ENCODE measurements around the gene FUT2. TPM values are rescaled to one million over a fixed set of nuclear protein-coding genes. Genes with fewer than 3 reads are reported as not detected.
"Not testable (repeated sequence)": the region's sequence is repeated elsewhere in the genome, so short reads cannot be mapped to it uniquely, and the experiment has no call there.

The FUT2 gene
- polyA plus RNA-seq, 3 donors from 2014 or later = 0.21 TPM; not detected in 2

DNA sequence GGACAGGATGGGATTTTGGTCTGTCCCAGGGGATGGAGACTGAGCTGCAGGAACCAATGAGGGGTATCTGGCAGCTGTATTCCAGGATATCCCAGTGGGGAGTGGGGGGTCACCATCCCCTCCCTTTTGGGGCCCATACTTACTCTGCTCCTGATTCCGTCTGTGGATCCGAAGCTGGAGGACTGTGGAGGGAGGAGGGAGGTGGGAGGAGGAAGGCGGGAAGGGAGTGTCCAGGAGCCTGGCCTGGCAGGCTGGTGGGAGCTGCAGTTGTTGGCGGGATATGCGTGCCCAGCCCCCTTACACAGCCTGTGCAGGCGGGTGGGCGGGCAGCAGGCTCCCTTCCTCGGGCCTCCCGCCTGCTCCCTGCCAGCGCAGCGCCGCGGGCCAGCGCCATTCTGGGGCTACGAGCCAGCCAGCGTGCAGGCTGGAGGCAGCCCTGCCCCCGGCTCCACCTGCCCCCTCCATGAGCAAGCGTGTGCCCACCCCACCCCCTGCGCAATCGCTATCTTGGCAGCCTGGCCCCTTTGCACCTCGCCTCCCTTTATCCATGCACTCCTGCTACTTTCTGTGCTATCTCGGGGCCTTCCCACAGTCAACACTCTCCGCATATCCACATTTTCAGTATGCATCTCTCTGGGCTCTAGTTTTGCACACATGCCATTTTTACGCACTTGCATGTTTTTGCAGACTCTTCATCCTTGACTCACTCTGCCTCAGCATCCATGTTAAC, 21.0 kb downstream of the FUT2 start:
- H3K4me3 Mint-ChIP-seq = peak overlapping the region in 2 of 5 donors; percentile 17 to 71

DNA sequence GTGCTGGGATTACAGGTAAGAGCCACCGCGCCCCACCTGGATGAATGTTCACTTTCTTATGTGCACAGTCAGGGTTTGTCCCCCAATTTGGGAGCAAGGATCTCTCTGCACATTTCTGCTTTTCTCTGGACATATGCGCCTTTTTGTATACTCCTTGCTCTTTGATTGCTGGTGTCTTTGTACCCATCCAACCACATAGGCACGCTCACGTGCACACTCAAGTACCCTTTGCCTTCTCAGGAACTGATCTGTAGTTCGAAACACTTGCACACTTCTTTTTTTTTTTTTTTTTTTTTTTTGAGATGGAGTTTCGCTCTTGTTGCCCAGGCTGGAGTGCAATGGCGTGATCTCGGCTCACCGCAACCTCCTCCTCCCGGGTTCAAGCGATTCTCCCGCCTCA, 22.3 kb downstream of the FUT2 start:
- H3K27ac Mint-ChIP-seq, H3K4me3 Mint-ChIP-seq: not testable (repeated sequence)

More for the DNA sequence above, 21.0 kb downstream of the FUT2 start:
- H3K36me3 Mint-ChIP-seq = no peaks in the 10 kb centered on the region
- peak overlapping the region in 1 of 6 donors; percentile 45 for H3K27ac Mint-ChIP-seq
- H3K27me3 Mint-ChIP-seq (ENCODE audit: low read depth in 3 of 3) = peaks cover 2 to 4% (median 3%) of the 10 kb centered on the region in 3 donors
- no peak for DNase-seq
- H3K9me3 Mint-ChIP-seq = no peaks in the 10 kb centered on the region
- H3K4me1 Mint-ChIP-seq = peaks cover 19 to 25% of the 10 kb centered on the region in 2 donors

DNA sequence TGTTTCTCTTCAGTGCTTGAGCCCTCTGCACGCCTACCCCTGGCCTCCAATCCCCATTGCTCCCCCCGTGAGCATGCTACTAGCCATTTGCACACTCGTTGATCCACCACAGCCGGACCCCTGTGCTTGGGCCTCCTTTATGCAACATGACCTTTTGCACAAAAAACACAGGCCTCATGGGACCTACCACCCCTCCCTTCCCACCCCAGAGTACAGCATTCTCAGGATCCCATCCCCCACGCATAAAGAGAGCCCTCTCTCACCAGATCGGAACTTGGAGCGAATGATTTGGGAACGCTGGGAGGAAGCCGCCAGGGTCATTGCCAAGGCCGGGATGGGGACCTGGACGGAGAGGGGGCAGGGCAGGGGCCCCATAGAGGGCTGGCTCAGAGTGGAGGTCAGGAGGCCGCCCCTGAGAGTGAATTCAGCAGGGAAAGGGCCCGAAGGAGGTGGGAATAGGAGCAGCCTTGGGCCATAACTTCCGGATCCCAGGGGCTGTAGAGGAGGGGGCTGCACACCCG, 23.0 kb downstream of the FUT2 start:
- peaks cover 17 to 23% of the 10 kb centered on the region in 2 donors for H3K4me1 Mint-ChIP-seq

More for the DNA sequence above, 22.3 kb downstream of the FUT2 start:
- H3K27me3 Mint-ChIP-seq (ENCODE audit: low read depth in 3 of 3); H3K9me3 Mint-ChIP-seq; DNase-seq; H3K36me3 Mint-ChIP-seq: not testable (repeated sequence)
- H3K4me1 Mint-ChIP-seq = peaks cover 19 to 25% of the 10 kb centered on the region in 2 donors

DNA sequence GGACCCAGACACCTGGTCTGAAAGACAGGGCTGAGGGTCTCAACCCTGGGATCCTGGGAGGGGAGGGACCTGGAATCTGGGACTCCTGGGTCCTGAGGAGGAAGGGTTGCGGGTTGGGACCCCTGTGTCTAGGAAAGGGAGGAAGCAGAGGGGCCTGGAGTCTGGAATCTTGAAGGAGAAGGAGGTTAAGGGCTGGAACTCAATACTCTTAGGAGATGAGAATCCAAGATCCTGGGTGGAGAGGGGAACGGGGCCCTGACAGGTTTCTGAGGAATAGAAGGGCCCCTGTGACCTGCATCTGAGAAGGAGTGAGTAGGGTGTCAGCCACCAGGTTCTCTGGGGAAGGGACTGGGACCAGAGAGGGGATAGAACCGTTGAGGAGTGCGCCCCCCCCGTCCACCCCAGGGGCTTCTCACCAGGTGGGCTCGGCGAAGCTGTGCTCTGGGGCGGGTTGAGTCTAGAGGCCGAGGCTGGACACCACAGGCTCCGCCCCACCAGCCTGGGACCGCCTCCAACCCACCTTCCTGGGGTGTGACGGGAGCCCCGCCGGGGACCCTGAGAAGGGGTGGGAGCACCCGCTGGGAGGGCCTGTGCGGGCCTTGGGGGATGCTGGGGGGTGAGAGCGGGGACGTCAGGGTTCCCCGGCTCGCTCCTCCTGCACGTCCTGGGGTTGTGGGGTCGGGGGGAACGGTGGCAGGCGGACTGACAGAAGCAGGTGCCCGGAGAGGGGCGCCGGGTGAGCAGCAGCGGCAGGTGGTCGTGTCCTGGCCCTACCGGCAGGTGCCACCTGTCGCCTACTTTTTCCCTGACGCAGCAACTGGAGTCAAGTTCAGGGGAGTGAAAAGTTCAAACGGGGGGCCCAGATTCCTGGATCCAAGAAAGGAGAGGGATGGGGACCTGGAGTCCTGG, 23.7 kb downstream of the FUT2 start, which contains the start of gene MAMSTR:
MAMSTR (minus strand) TSS at position 463 of the 909 bp plus-strand sequence. CDS start 694 bp downstream, outside the sequence.
- H3K27ac Mint-ChIP-seq = peak within 1 kb of the TSS; percentile 94 to 97 (median 97)
- no peak for DNase-seq
- H3K4me1 Mint-ChIP-seq = peaks cover 13 to 18% of the 10 kb centered on the region in 2 donors
- no peaks in the 10 kb centered on the region for H3K9me3 Mint-ChIP-seq
- H3K36me3 Mint-ChIP-seq = no peaks in the 10 kb centered on the region
- H3K4me3 Mint-ChIP-seq = peak within 1 kb of the TSS; percentile 91 to 98 (median 97)
- H3K27me3 Mint-ChIP-seq (ENCODE audit: low read depth in 3 of 3) = peaks cover 2 to 4% (median 2%) of the 10 kb centered on the region in 3 donors

More for the DNA sequence above, 23.0 kb downstream of the FUT2 start:
- no peak for DNase-seq
- H3K27ac Mint-ChIP-seq = peak overlapping the region in 3 of 6 donors; percentile 67 to 78 (median 69)
- peak overlapping the region in 1 of 5 donors; percentile 4 for H3K4me3 Mint-ChIP-seq
- H3K9me3 Mint-ChIP-seq = no peaks in the 10 kb centered on the region
- H3K27me3 Mint-ChIP-seq (ENCODE audit: low read depth in 3 of 3) = peaks cover 2 to 5% (median 4%) of the 10 kb centered on the region in 3 donors
- H3K36me3 Mint-ChIP-seq = no peaks in the 10 kb centered on the region

DNA sequence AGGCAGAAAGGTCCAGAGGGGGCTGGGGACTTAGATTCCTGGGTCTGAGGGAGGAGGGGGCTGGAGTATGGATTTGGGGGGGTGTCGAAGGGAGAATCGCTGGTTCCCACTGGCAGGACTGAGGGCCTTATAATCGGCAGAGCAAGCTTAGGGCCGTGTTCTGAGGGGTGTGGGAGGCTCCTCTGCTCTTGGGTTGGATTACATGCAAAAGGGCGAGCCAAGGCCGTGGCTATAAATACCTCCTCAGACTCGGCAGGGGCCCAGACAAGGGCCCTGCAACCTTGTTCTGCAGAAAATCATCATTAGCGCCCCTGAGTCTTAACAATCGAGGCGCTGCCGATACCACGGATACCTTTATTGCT, 24.5 kb downstream of the FUT2 start:
- peaks cover 2 to 4% (median 4%) of the 10 kb centered on the region in 3 donors for H3K27me3 Mint-ChIP-seq (ENCODE audit: low read depth in 3 of 3)
- H3K9me3 Mint-ChIP-seq = peaks cover 0 to 3% (median 0%) of the 10 kb centered on the region in 6 donors
- peak overlapping the region in 5 of 6 donors; percentile 94 to 97 (median 97) for H3K27ac Mint-ChIP-seq
- peaks cover 14 to 19% of the 10 kb centered on the region in 2 donors for H3K4me1 Mint-ChIP-seq
- no peak for DNase-seq
- peaks cover 0 to 3% (median 0%) of the 10 kb centered on the region in 3 donors for H3K36me3 Mint-ChIP-seq
- H3K4me3 Mint-ChIP-seq = peak overlapping the region; percentile 91 to 98 (median 97)

DNA sequence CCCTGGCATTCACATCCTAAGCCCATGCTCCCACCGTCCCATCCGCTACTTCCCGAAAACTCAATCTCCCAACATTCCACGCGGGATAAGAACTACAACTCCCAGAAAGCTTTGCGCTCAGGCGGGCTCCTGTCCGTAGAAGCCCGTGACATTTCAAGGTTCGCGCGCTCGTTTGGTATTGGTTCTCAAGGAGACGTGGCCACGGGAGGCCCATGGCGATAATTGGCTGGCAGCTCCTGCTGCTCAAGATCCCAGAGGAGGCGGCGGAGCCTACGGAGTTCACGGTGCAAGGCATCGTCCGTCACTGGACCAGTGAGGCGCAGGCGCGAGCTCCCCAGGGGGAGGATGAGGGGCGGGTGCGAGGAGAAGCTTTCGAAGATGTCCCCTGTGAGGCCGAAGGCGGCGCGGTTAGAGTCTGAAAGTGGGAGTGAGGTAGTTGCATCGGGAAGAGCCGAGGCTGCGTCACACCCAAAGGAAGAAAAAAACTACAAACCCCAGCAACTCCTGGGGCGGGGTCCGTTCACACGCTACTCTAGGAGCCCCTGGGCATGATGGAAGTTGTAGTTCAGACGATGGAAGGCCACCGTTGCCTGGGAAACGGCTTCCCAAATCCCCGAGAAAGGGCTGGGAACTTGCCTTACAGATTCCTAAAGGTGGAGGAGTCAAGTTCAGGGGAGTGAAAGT, 25.0 kb downstream of the FUT2 start:
- peak overlapping the region; percentile 91 to 98 (median 97) for H3K4me3 Mint-ChIP-seq
- peaks cover 18 to 24% of the 10 kb centered on the region in 2 donors for H3K4me1 Mint-ChIP-seq
- DNase-seq = peak; percentile 84 to 88 (median 87)
- H3K27me3 Mint-ChIP-seq (ENCODE audit: low read depth in 3 of 3) = peaks cover 2 to 4% (median 4%) of the 10 kb centered on the region in 3 donors
- H3K27ac Mint-ChIP-seq = peak overlapping the region; percentile 94 to 97 (median 97)
- peaks cover 0 to 3% (median 0%) of the 10 kb centered on the region in 3 donors for H3K36me3 Mint-ChIP-seq
- H3K9me3 Mint-ChIP-seq = peaks cover 0 to 3% (median 0%) of the 10 kb centered on the region in 6 donors

DNA sequence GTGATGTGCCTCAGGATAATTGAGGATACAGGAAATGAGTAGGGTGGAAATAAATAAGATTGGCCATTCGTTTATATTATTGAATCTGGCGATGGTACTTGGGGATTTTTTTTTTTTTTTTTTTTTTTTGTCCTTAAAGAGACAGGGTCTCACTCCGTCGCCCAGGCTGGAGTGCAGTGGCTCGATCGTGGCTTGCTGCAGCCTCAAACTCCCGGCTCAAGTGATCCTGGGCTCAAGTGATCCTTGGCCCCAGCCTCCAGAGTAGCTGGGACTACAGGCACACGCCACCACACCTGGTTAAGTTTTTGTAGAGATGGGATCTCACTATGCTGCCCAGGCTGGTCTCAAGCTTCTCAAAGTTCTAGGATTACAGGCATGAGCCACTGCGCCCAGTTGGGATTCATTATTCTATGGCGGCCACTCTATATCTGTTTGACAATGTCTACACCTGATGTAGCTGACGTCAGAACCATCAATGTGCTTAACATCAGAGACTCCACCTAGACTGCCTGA, 26.5 kb downstream of the FUT2 start:
- Mint-ChIP-seq H3K4me3 (peak overlapping the region in 2 of 5 donors; percentile 30 to 47), H3K27ac (no peak overlapping the region), H3K27me3 (ENCODE audit: low read depth in 3 of 3) (peaks cover 0 to 5% (median 4%) of the 10 kb centered on the region in 3 donors), H3K9me3 (peaks cover 0 to 5% (median 0%) of the 10 kb centered on the region in 6 donors), H3K36me3 (peaks cover 4 to 9% (median 5%) of the 10 kb centered on the region in 3 donors), H3K4me1 (peaks cover 26 to 35% of the 10 kb centered on the region in 2 donors)
- no peak for DNase-seq

DNA sequence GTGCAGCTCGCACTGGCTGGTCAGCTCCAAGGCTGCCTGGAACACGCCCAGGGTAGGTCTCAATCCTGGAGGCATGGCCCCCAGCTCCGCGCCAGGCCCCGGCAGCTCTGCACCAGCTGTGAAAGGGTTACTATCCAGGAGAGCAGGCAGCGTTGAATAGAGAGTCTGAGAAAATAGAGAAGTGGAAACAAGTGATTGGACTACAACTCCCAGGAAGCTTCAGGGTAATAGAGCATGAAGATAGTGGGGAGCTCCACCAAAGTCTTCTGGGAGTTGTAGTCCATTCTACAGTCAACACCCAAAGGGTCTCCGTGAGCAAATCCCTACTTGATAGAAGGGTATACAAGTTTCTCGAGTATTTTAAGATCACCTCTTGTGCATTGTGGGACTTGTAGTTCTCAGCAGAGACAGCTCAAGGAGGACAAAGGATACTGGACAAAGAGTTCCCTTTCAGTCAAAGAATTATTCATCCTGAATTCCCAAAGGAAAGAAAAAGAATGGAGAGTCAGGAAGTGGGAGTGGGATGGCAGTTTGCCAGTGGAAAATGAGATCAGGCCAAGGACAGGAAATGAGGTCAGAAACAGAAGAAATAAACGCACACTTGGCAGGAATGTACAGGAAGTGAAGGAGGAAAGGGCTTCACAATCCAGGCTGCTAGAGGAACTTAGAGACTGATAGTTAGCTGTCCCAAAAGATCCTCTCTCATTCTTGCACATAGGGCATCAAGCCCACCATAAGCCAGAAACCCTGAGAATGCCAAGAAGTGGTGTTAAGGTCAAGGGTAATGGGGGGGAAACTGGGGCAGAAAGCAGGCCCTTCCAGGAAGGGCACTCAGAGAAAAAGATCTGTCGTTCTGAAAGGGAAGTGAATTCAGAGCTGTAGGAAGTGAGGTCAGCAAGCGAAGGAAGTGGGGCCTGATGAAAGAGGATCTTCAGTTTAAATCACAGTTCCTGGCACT, 29.3 kb downstream of the FUT2 start:
- Mint-ChIP-seq H3K27ac (peak overlapping the region; percentile 48 to 91 (median 83)), H3K36me3 (peaks cover 4 to 9% (median 5%) of the 10 kb centered on the region in 3 donors), H3K27me3 (ENCODE audit: low read depth in 3 of 3) (peaks cover 0 to 5% (median 4%) of the 10 kb centered on the region in 3 donors), H3K4me1 (peaks cover 29 to 39% of the 10 kb centered on the region in 2 donors), H3K4me3 (peak overlapping the region in 4 of 5 donors; percentile 7 to 48 (median 20)), H3K9me3 (peaks cover 0 to 8% (median 0%) of the 10 kb centered on the region in 6 donors)
- peak; percentile 39 to 50 (median 49) for DNase-seq

DNA sequence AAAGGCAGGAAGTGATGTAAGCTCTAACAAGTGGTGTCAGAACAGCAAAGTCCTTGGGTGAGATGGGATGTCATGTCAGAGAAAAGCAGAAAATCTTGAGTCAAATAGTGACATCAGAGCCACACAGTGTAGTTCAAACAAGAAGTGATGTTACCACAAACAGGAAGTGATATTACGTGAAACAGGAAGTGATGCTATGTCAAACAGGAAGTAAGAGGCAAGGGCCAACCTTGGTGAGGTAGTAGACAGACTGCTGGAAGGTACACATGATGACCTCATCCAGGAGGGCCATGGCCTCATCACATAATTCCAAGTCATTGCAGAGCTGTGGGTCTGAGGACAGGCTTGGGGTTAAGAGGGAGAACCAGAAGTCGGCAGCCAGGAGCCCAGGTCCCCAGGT, 30.8 kb downstream of the FUT2 start:
- Mint-ChIP-seq H3K4me3 (peak overlapping the region in 3 of 5 donors; percentile 5 to 41 (median 14)), H3K27ac (peak overlapping the region; percentile 60 to 91 (median 71)), H3K36me3 (peaks cover 4 to 9% (median 9%) of the 10 kb centered on the region in 3 donors), H3K9me3 (peaks cover 0 to 8% (median 0%) of the 10 kb centered on the region in 6 donors), H3K4me1 (peaks cover 21 to 27% of the 10 kb centered on the region in 2 donors), H3K27me3 (ENCODE audit: low read depth in 3 of 3) (peaks cover 3 to 7% (median 4%) of the 10 kb centered on the region in 3 donors)
- DNase-seq = peak; percentile 41 to 58 (median 52)

DNA sequence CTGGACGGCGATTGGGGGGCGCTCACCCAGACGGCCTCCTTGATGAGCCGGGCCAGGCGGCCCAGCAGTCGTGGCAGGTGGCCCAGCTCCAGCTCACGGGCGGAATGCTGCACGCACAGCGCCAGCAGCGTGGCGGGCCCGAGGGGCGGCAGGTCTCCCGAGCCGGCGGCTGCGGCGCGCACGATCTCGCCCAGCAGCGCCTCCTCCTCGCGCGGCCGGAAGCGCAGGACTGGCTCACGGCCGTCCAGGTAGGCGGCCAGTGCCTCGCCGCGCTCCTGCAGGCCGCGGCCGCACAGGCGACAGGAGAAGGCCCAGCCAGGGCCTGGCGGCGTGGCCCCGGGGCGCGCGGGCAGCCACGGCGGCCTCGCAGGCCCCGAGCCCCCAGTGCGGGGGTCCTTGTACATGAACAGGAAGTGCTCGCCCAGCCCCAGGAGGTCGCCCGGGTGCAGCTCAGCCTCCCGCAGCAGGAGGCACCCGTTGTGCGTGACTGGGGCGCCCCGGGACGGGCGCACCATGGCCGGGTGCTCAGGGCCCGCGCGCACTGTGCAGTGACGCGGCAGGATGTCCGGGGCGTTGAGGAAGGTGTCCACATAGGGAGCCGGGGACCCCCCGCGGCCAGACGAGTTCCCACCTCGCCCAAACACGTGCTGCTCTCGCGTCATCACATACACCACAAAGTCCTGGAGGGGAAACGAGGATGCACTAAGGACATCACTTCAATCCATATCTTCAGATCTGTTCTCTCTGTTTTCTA, 33.3 kb downstream of the FUT2 start:
- no peak overlapping the region for H3K4me3 Mint-ChIP-seq

DNA sequence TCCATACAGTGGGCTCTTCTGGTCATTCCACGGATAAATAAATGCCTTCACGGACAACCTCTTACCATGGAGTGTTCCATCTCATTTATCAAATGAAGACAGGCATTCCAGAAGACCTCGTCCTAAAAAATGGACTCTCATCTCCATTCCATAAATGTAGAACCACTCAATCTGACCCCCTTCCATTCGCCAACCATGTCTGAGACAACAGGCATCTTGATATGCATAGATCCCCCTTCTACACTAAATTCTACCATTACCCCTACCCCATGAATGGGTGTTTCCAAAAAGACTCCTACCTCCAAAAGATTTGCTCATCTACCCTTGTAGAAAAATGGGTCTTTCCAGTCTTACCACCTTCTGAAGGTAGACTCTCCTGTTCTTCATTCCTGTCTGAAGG, 35.7 kb downstream of the FUT2 start:
- H3K4me1 Mint-ChIP-seq = peaks cover 7 to 10% of the 10 kb centered on the region in 2 donors
- DNase-seq = no peak
- peaks cover 0 to 4% (median 3%) of the 10 kb centered on the region in 3 donors for H3K27me3 Mint-ChIP-seq (ENCODE audit: low read depth in 3 of 3)
- H3K9me3 Mint-ChIP-seq = peaks cover 0 to 3% (median 0%) of the 10 kb centered on the region in 6 donors
- H3K4me3 Mint-ChIP-seq = no peak overlapping the region
- no peak overlapping the region for H3K27ac Mint-ChIP-seq
- H3K36me3 Mint-ChIP-seq = peaks cover 1 to 7% (median 4%) of the 10 kb centered on the region in 3 donors

More for the DNA sequence above, 33.3 kb downstream of the FUT2 start:
- Mint-ChIP-seq H3K9me3 (peaks cover 0 to 8% (median 0%) of the 10 kb centered on the region in 6 donors), H3K4me1 (peaks cover 21 to 27% of the 10 kb centered on the region in 2 donors), H3K36me3 (peaks cover 4 to 9% (median 9%) of the 10 kb centered on the region in 3 donors), H3K27me3 (ENCODE audit: low read depth in 3 of 3) (peaks cover under 1 to 7% (median 4%) of the 10 kb centered on the region in 3 donors), H3K27ac (no peak overlapping the region)
- DNase-seq = no peak

All from immature natural killer cell (primary cell).